GM18526 (cell line): ENCODE data around the gene TFEB.

Experiments used
- POLR2A ChIP-seq: IDR thresholded peaks from 3 replicates; pipeline ENCODE4 v1.6.1; 2011; ENCODE audit not compliant: insufficient read length; ENCODE audit errors: extremely low read depth

The TFEB gene

DNA sequence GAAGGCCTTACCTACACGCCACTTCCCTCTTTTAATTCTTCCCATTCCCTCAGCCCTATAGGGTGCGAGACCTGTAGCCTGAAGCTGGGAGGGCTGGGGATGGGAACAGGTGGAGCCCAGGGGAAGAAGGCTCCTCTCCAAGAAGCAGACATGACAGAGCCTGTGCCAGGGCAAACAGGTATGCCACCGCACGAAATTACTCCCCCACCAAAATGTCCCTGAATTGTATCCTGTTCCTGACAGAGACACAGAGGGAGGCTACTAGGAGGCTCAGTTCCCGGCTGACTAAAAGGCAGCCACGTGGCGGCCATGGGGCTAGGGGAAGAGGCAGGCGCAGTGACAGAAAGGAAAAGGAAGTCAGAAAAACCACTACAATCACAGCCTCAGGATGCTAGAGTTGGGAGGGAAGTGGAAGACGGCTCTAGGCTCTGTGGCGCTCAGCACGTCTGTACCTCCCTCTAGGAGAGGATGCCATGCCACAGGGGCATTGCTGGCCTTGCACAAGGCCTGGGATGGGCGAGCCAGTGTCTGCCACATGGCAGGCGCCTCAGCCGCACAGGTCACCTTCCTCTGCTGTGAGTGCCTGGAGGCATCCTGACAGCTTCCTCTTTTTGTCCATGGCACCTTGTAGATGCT lies 27.7 kb downstream of the TFEB start:
- TF ChIP-seq POLR2A, result peak; percentile 30

DNA sequence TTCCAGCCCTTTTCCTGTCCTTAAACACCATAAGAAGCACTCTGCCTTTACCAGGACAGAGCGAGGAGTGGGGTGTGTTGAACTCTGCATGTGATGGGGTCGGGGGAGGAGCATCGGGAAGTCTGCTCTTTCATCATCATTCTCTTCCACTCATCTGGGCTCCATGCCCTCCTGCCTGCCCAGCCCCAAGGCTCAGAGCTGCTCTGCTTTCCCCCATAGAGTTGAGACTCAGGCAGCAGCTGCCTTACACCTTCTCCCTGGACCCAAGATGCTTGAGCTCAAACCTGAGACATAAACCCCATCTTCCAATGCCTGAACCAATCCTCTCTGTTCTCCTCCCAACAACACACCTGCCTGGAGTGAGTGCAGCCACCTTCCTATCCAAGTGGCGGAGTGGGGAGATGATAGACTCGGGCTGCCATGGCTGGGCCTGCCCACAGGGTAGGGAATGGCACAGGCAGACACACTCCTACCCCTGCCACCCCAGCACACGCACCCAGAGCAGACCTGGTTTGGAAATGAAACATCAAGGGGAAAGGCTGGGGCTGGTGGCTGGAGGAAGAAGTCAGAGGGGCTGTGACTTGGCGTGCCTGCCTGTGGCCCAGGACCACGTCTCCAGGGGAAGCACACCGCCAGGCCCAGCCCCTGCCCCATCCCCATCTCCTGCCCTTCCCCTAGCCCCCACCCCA lies 28.4 kb downstream of the TFEB start:
- peak; percentile 14 for TF ChIP-seq POLR2A

DNA sequence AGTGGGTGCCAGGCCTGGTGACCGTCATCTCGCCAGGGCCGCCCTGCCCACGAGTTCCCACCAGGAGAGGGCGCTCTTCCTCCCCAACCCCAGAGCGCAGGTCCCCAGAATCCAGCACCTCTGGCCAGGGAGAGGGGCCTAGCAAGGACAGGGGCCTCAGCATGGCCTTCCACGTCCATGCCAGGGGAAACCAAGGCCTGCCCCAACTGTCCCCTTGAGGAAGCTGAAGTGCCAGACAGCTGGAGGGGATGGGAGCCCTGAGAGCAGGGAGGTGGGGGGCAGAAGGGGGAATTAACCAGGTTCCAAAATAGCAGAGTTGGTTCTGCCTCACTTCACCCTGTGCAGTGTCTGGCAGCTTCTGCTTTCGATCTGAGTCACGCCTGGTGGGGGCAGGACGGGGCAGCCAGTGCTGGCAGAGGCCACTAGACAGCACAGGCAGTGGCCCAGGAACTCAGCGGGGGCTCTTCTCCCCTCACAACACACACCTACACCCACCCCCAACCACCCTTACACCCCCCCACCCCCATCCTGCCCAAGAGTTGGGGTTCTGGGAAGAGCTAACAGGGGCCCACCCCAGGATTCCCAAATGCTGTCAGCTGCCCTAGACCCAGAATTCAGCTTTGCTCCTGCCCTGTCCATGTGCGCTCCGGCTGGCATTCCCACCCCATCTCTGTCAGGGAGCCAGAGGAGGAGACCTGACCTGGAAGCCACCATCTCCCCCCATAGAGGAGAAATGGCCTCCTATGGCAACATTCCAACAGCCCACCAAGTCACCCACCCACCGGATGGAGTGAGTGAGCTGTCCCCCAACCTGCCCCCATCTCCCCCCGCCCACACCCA lies 29.2 kb downstream of the TFEB start:
- TF ChIP-seq POLR2A, result peak; percentile 40

DNA sequence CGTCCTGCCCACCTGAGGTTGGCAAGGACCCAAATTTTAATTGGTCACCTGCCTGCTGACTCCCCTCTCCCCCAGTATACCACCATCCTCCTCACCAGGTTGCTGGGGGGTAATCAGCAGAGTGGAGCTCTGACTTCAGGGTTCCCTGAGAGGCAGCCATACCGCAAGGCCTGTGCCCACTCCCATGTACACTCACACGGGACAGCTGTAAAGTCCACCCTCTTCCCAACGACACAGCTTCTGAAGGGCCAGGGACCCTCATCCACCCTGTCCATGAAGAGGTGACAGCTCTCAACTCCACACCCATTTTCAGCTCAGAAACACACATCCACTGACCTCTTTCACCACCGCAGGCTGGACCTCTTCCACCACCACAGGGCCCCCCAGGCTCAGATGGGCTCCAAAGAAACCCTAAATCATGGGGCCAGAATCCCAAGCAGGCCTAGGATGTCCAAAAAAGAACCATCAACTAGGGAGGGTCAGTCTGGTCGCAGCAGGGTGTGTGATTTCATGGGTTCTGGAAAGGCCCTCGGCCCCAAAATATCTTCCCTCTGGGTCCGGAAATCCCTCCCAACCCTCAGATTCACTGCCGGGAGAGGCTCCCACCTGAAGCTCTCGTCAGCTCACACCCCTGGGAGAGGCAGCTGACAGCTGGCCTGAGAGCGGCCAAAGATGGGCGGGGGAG lies 30.0 kb downstream of the TFEB start:
- peak; percentile 1 for TF ChIP-seq POLR2A

DNA sequence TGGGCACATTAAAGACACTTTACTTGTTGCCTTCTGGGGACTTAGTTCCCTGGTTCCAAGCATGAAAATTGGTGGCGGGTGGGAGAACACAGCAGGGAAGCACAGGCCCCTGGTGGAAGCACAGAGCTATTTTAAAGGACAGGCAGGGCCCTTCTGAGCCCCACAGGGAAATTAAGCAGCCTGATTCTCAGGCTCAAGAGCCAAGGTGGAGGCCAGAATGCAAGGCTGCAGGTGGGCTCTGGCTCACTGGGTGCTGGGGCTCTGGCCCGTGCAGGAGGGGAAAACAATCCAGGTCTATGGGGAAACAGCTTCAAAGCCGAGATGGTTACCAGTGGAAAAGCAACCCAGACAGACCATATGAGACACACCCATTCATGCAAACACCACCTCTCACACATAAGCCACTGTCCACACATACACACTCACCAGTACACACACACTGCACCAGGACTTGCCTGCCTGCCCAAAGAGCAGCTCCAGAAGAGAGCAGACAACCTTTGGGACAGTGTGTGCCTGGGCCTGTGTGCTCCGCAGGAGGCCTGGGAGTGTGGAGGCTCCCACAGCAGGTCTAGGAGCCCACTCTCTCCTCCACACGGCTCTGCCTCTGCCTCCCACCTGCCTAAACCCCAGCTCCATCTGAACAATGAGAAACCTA lies 30.6 kb downstream of the TFEB start:
- peak; percentile 53 for TF ChIP-seq POLR2A

DNA sequence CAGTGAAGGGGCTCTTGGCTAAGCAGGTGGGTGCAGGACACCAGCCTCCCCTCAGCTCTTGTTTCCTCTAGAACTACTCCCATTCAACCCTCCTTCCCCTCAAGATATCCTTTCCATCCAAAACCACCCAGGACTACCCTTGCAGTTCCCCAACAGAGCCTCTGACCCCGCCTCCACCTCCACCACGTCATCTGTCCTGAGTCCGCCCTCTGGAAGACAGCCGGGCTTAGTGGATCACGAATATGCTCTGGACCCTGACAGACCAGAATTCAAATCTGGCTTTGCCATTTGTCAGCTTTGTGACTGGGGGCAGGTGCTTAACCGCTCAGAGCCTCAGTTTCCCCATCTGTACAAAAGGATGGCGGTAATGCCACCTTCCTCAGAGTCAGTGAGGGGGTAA lies 31.4 kb downstream of the TFEB start:
- TF ChIP-seq POLR2A, result no peak

DNA sequence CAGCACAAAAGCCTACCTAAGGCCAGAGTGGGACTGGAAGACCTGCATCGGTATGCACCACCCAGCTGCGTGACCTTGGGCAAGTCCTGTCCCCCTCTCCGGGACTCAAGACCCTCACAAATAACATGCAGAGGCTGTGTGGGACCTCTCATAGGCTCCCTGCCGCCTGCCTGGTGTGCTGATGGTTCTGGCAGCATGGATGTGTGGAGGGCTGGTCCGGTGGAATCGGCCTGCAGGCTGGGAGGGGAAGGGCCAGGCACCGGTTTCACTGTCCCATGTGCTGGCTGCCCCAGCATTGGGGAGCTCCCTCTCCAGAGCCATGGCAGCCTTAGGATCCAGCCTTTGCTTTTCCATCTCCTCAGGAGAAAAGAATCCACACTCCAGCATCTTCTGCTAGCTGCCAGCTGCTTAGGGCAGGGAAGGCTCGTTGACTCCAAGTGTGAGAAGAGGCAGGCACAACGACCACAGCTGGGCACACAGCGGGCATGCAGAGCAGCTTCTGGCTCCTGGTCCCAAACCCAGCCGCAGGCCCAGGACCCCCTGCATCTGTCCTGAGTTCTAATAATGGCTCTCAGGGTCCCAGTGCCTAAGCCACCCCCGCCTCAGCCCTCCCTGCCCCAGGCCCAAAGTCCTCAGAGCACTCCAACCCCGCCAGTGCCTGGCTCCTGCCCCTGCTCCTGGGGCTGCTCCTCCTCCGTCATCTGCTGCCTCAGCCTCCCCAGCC lies 32.5 kb downstream of the TFEB start:
- TF ChIP-seq POLR2A, result no peak

DNA sequence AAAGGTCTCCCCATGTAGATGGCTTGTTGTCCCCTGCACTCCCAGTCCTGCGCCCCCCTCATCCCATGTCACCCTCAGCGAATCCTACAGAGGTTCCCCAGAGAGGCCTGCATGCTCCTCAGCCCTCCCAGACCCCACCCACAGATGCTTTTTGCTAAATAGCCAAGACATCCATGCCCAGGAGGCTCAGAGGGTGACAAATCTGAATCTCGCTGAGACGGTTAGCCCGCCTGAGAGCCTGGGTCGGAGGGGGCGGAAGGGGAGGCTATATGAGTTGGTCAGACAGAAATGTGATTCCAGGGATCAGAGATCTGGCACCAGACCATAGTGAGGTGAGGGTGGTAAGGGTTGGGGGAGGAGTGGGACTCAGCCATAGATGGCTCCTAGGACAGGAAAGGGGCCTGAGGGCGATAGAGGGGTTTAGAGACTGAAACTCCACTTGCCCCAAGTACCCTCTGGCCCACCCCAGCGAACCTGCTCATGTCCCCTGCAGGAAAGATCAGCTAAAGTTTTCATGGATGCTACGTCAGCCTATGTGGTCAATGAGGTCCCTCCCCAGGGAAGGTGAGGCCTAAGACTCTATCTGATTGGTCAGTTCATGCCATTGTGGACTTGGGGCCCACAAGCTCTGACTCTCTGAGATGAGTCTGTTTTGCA lies 33.2 kb downstream of the TFEB start:
- no peak for TF ChIP-seq POLR2A

DNA sequence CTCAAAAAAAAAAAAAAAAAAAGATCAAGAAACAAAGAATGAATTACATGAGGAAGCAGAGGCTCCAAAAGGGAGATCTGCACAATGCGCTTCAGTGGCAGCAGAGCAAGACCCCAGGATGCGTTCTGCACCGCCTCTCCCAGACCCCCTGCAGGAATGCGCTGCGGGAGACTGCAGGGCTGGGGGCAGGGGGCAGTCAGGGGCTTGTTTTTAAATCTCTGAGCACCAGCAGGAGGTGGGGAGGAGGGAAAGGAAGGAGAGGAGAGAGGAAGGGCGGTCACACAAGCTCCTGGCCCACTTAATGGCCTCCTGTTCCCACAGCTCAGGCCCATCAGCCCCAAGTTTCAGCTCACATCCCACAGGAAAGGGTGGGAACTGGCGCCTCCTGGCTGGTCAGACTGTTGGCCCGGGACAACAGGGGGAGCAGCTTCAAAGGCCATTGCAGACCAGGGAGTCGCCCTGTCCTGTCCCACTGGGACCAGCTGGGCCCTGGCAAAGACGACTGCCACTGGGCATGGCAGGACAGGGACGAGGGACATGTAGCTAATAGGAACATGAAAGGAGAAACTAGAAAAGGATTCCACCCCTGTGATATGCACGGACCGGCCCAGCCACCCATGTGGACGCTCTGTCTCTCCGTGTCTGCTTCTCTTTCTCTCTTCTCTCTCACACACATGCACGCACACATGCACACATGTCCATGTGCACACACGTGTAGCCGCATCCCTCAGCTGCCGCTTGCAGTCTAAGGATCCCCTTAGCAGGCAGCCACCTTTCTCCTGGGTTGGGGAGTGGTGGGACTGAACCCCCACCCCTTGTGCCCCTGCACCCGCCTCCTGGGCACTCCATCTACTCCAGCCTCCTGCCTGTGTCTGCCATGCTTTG lies 34.7 kb downstream of the TFEB start:
- no peak for TF ChIP-seq POLR2A

DNA sequence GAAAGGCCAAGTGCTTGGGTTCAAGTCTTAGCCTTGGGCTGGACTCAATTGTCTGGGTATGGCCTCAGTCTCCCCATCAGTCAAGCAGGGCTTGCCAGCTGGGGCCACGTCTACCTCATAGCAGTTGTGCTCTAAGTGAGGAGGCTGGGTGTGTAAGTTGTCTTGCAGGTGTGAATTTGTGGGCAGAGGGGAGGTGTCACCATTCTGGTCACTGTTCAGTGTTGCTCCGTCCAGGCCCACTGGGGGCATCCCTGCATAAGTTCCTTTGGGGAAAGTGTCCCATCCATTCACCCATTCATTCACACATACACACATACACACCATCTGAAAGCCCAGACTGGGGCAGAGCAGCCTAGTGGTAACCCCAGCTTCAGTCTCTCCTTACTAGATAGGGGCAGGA lies 36.3 kb downstream of the TFEB start:
- TF ChIP-seq POLR2A, result no peak

DNA sequence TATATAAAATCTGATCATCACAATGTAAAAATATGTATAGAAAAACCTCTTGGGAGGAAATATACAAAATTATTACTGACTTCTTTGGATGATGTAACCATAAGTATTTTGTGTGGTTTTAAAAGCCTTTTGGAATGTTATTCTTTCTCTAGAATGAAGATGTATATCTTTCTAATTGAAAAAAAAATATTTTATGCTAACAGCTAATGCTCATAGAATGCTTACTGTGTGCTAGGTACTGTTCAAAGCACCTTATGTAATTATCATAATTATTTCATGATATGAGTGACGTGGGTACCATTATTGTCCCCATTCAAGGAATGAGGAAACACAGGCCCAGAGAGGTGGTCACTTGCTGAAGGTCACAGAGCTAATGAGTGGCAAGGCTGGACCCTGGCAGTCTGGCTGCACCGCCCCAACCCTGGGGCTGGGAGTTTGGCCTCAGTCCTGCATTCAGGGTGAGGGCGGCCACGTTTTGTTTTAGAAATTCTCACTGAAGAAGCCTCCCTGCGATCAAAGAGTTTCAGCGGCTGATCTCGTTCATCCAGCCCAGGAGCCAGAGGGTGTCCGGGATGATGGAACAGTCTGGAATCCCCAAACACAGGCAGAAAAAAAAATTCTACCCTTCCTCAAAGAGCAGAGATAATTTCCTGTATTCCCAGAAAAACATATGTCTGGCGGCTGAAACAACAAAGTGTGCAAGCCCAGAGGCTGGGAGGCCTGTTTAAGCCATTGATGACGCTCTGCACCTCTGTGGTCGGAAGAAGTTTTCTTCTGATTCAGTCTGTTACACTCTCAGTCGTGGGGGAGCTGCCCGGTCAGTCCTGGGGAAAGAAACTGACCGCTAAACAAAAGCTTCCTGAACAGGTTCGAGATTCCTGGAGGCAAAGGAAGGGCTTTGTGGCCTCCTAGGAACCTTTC lies 37.3 kb downstream of the TFEB start:
- no peak for TF ChIP-seq POLR2A

DNA sequence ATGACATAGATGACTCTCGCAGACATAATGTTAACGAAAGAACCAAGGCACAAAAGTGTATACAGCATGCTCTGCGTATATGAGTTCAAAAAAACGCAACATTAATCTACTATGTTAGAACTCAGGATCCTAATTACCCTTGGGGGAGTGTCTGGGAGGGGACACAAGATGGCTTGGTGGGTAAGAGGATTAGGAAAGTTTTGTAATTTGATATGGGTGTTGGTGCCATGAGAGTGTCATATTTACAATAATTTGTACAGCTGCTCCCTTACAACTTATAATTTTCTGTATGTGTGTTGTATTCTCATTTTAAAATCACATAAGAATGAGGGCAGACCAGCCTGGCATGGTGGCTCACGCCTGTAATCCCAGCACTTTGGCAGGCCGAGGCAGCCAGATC lies 38.6 kb downstream of the TFEB start:
- no peak for TF ChIP-seq POLR2A
